ENCODE measurements around the gene E2F4. TPM values are rescaled to one million over a fixed set of nuclear protein-coding genes. Genes with fewer than 3 reads are reported as not detected.

Gene E2F4
- total and polyA plus RNA-seq, 9 of the 15 experiments (the other 6 are each of a cell fraction or from before 2014, with no cell fraction given), result 9.7 to 139 (median 106) TPM

- TF ChIP-seq, protein P1, sequence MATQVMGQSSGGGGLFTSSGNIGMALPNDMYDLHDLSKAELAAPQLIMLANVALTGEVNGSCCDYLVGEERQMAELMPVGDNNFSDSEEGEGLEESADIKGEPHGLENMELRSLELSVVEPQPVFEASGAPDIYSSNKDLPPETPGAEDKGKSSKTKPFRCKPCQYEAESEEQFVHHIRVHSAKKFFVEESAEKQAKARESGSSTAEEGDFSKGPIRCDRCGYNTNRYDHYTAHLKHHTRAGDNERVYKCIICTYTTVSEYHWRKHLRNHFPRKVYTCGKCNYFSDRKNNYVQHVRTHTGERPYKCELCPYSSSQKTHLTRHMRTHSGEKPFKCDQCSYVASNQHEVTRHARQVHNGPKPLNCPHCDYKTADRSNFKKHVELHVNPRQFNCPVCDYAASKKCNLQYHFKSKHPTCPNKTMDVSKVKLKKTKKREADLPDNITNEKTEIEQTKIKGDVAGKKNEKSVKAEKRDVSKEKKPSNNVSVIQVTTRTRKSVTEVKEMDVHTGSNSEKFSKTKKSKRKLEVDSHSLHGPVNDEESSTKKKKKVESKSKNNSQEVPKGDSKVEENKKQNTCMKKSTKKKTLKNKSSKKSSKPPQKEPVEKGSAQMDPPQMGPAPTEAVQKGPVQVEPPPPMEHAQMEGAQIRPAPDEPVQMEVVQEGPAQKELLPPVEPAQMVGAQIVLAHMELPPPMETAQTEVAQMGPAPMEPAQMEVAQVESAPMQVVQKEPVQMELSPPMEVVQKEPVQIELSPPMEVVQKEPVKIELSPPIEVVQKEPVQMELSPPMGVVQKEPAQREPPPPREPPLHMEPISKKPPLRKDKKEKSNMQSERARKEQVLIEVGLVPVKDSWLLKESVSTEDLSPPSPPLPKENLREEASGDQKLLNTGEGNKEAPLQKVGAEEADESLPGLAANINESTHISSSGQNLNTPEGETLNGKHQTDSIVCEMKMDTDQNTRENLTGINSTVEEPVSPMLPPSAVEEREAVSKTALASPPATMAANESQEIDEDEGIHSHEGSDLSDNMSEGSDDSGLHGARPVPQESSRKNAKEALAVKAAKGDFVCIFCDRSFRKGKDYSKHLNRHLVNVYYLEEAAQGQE (IDR thresholded peaks at IDR 0.05; ENCODE audit: borderline replicate concordance), result peak; percentile 58
- TF ChIP-seq, protein P1 (CRISPR knock-in tag; IDR thresholded peaks at IDR 0.05; ENCODE audit: low read depth), result no peak
- TF ChIP-seq OTX1 (CRISPR knock-in tag; IDR thresholded peaks at IDR 0.05) (no peak), PHB2 (IDR thresholded peaks at IDR 0.05; ENCODE audit: low read depth) (no peak), TBP (optimal IDR thresholded peaks at IDR 0.05; ENCODE audit: low read depth, low read length) (no peak), ESRRA (IDR thresholded peaks at IDR 0.05; ENCODE audit: borderline replicate concordance, low read depth) (no peak), FOXJ2 (tag; IDR thresholded peaks at IDR 0.05) (no peak), HMG20B (CRISPR knock-in tag; IDR thresholded peaks at IDR 0.05) (no peak), ZC3H11A (IDR thresholded peaks at IDR 0.05; ENCODE audit: low read depth, low read length) (no peak), ARID1B (IDR thresholded peaks at IDR 0.05) (no peak), CGGBP1 (CRISPR knock-in tag; IDR thresholded peaks at IDR 0.05) (no peak)
Measured at GRCh38 chr16:67169011-67169451, 22.9 kb upstream of the E2F4 start (continued).
